ENCODE results near the gene ZFAND6.

GRCh38 chr15:80011596-80011995 lies 47.9 kb upstream of the ZFAND6 start:
- no peak for TF ChIP-seq TAF1 (IDR thresholded peaks at IDR 0.05; ENCODE audit: low read depth, low read length)
- TF ChIP-seq POLR2A (IDR thresholded peaks at IDR 0.05; ENCODE audit: low read depth, low read length): no peak
- no peak for TF ChIP-seq SPI1 (IDR thresholded peaks at IDR 0.05; ENCODE audit: low read depth, low read length)
- no peak for TF ChIP-seq POLR2AphosphoS5 (IDR thresholded peaks at IDR 0.05; ENCODE audit: low read depth, low read length)
- no peak for TF ChIP-seq PAX5 (IDR thresholded peaks at IDR 0.05; ENCODE audit: insufficient read depth, low read length, severe bottlenecking)
